ENCODE data around the gene NOPCHAP1.

NOPCHAP1 gene

DNA sequence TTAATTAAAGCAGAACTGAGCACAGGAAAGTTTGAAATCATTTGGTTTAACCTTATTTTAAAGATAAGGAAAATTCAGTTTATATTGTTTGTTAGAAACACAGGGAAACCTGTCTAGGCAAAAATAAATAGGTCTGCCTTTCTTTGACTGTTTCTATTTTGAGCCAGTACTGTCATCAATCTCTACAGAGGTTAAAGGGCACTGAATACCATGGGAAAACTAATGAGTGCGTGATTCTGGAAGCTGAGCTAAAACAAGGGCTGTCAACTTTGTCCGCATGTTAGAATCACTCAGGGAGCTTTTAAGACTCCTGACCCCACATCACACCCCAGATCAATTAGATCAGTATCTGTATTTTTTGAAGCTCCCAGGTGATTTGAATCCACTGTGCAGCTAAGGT lies 38.8 kb downstream of the NOPCHAP1 start:
- no peak for DNase-seq

DNA sequence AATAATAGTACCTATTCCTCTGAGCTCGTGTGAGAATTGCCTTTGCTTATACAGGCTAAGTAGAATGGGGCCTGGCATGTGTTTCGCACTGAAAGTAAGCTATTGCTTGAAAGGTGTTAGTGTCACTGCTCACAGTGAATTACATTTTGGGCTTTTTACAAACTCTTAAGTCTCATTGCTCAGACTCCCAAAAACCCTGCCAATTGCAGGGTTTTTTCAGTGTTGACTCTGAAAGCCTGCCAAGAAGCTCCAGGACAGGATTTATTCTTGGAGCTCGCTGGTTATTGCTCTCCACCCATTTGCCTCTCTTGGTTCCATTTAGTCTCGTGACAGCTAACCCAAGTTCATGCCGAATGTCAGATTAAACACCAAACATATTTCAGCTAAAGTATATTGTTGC lies 39.8 kb downstream of the NOPCHAP1 start:
- no peak for DNase-seq

DNA sequence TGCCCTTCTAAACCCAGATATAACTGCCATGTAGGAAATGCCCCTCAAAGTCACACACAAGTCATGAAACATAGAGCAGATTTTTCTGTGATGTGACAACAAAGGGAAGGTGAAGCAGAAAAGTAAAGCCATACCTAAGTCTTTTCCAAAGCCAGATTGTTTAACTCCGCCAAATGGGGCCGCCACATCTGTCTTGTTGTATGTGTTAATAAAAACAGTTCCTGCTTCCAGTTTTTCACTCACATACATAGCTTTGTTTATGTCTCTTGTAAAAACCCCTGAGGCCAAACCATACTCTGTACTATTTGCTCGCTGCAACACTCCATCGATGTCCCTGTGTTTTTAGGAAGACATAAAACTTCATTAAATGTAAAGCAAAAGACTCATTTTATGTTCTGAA lies 40.3 kb downstream of the NOPCHAP1 start:
- no peak for DNase-seq

DNA sequence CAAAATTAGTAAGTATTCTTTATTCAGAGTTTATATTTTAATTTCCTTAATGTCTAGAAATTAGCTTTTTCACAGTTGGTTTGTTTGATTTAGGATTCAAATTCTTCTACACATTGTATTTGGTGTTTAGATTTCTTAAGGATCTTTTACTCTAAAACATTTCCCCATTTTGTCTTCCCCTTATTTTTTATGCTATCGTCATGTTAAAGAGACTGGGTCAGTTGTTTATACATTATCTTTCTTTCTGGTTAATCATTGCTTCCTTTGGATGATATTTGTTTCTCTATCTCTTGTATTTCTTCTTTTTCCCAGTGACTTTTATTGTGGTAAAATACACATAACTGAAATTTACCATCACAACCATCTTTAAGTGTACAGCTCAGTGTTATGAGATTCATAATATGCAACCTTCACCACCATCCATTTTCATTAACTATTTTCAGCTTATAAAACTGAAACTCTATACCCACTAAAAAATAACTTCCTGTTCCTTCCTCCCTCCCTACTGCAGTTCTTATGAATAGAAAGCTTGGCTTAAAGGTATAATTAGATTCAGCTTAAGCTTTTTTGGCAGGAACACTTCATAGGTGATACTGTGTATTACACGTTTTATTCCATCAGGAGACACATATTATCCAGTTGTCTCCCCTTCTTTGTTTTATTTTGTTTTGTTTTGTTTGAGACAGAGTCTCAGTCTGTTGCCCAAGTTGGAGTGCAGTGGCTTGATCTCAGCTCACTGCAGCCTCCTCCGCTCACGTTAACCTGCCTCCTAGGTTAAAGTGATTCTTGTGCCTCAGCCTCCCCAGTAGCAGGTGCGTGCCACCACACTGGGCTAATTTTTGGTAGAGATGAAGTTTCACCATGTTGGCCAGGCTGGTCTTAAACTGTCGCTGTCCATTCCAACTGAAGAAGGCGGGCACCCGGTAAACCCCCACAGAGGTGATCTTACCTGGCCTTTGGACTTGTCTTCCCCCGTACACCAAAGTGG lies 45.0 kb downstream of the NOPCHAP1 start:
- no peak for DNase-seq

DNA sequence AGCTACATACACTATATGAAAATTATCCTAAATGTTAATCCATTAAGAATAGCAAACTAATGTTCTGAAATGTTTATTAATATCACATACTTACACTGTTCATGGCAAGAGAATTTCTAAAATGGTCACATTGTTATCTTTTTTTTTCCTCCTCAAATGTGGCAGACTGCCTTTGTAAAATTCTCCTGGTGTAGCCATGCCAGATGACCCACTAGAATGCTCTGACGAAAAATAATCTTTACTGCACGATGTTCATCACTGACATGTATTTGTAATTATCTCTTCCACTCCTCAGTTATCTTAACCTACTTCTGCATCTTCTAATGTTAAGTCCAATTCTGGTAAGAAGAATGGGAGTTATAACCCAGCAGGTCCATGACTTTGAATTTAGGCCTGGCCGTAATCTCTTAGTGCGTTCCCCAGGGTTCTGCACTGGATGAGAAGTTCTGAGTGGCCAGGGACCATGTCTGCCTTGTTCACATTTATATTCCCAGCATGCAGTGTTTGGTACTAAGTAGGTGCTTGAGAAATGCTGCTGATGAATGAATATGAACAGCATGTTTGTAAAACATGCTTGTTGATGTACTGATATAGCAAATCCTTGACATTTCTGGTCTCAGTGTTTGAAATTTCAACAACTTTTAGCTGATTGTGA lies 46.7 kb downstream of the NOPCHAP1 start:
- no peak for DNase-seq

DNA sequence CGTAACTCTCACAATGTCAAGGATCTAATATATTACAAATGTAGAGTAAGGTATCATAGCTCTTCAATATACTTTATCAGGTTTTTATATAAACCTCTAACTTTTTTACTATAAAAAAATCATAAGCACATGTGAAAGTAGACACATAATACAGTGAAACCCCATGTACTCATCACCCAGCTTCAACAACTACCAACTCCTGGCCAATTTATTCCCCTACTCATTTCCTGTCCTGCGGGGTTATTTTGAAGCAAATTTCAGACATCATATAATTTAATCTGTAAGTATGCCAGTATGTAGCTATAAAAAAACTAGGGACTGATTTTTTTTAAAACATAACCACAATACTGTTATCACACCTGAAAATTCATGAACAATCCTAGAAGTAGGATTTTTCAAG lies 47.7 kb downstream of the NOPCHAP1 start:
- no peak for DNase-seq

Measured in CD4-positive, alpha-beta T cell treated with Interleukin-21 for 1 hour (primary cell).